Coronary artery (tissue), 2 donors: ENCODE measurements around the gene GAB3.
"Not testable (repeated sequence)": the region's sequence is repeated elsewhere in the genome, so short reads cannot be mapped to it uniquely, and the experiment has no call there.

ENCODE experiments used
- DNase-seq: peaks from one replicate; pipeline ENCODE4 v3.0.0-alpha.2; 2017; ENCODE audit warnings: low spot score
- H3K27ac ChIP-seq, 2 donors: fragments of 200-600 bp; sonication (generic); one replicate each; pipeline ENCODE4 v1.5.1; 2016 to 2019
- H3K4me3 ChIP-seq: fragments of 200-600 bp; sonication (generic); 2 replicates; pipeline ENCODE4 v1.5.1; 2016; ENCODE audit warnings: mild to moderate bottlenecking, moderate library complexity
- TF ChIP-seq, protein P1 (sequence below): fragments of 200-600 bp; sonication (generic); IDR thresholded peaks from one replicate; pipeline ENCODE4 v1.5.1; 2019; ENCODE audit warnings: antibody characterized with exemption

Gene GAB3

DNA sequence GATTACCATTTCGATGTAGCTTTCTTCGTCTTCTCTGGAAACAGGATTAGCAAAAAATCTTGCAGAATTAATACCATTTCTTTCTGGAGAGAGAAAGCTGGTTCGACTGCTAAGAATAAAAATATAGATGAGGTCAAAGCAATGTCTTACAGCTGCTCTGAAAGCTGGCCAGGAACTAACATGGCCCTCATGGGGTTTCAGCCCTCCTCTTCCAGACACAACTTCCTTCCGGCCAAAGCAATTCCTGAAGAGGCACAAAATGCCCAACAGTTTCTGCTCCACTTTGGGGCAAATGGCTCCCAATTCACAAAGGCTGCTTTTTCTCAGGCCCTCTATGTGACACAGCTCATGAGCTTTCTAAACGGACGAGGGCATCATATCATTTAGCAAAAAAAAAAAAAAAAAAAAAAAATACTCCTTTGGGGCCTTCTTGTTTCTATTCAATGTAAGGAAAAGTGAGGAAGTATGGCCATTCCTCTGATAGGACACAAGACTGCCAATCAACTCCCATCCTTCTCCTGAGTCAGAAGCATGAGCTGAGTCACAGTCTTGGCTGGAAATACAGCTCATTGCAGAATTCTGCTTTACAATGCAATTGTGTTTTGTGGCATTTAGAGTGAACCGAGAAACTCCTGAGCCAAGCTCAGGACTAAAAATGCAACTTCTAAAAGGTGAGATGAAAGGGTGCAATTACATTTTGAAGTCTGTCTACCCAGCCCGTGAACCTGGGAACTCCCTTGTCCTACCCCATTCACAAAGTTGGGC is 54.8 kb downstream of the GAB3 start:
- Histone ChIP-seq H3K27ac (no peak overlapping the region), H3K4me3 (no peak overlapping the region)
- DNase-seq = no peak
- TF ChIP-seq, protein P1, sequence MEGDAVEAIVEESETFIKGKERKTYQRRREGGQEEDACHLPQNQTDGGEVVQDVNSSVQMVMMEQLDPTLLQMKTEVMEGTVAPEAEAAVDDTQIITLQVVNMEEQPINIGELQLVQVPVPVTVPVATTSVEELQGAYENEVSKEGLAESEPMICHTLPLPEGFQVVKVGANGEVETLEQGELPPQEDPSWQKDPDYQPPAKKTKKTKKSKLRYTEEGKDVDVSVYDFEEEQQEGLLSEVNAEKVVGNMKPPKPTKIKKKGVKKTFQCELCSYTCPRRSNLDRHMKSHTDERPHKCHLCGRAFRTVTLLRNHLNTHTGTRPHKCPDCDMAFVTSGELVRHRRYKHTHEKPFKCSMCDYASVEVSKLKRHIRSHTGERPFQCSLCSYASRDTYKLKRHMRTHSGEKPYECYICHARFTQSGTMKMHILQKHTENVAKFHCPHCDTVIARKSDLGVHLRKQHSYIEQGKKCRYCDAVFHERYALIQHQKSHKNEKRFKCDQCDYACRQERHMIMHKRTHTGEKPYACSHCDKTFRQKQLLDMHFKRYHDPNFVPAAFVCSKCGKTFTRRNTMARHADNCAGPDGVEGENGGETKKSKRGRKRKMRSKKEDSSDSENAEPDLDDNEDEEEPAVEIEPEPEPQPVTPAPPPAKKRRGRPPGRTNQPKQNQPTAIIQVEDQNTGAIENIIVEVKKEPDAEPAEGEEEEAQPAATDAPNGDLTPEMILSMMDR = no peak

DNA sequence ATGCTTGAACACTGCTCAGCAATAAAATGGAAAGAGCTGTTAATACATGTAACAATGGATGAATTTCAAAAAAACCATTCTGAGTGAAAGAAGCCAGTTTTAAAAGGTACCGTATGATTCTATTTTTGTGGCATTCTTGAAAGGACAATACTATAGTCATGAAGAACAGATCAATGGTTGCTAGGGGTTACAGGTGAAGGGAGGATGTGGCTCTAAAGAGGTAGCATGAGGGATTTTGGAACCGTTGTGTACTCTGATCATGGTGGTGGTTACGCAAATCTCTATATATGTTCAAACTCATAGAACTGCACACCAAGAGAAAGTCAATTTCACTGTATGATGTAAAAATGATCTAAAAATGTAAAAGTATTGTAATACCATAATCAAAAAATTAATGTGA is 57.5 kb downstream of the GAB3 start:
- DNase-seq = no peak
- TF ChIP-seq, protein P1 = no peak
- Histone ChIP-seq H3K27ac (no peak overlapping the region), H3K4me3 (no peak overlapping the region)

DNA sequence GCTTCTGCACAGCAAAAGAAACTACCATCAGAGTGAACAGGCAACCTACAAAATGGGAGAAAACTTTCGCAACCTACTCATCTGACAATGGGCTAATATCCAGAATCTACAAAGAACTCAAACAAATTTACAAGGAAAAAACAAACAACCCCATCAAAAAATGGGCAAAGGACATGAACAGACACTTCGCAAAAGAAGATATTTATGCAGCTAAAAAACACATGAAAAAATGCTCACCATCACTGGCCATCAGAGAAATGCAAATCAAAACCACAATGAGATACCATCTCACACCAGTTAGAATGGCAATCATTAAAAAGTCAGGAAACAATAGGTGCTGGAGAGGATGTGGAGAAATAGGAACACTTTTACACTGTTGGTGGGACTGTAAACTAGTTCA is 60.4 kb downstream of the GAB3 start:
- not testable (repeated sequence) for H3K27ac ChIP-seq, H3K4me3 ChIP-seq, DNase-seq

DNA sequence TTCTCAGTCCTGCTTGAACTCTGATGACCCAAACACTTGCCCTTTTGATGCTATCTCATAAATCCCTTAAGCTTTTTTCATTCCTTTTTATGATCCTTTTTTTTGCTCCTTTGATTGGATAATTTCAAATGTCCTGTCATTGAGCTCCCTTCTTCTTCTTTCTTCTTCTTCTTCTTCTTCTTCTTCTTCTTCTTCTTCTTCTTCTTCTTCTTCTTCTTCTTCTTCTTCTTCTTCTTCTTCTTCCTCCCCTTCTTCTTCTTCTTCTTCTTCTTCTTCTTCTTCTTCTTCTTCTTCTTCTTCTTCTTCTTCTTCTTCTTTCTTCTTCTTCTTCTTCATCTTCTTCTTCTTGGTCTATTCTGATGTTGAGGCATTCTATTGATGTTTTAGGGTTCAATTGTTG is 78.8 kb downstream of the GAB3 start:
- H3K4me3 ChIP-seq, H3K27ac ChIP-seq, DNase-seq: not testable (repeated sequence)

DNA sequence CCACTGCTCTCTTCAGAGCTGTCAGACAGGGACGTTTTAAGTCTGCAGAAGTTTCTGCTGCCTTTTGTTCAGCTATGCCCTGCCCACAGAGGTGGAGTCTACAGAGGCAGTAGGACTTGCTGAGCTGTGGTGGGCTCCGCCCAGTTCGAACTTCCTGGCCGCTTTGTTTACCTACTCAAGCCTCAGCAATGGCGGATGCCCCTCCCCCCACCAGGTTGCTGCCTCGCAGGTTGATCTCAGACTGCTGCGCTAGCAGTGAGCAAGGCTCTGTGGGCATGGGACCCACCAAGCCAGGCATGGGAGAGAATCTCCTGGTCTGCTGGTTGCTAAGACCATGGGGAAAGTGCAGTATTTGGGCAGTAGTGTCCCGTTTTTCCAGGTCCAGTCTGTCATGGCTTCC is 80.0 kb downstream of the GAB3 start:
- DNase-seq, H3K27ac ChIP-seq, H3K4me3 ChIP-seq: not testable (repeated sequence)

DNA sequence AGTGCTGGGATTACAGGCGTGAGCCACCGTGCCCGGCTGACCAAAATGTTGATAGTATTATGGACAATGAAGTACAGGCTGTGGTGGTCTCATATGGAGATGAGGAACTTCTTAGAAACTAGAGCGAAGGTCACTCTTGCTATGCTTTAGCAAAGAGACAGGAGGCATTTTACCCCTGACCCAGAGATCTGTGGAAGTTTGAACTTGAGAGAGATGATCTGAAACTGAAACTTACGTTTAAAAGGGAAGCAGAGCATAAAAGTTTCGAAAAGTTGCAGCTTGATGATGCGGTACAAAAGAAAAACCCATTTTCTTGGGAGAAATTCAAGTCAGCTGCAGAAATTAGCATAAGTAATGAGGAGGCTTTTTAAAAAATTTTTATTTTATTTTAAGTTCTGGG is 89.0 kb downstream of the GAB3 start:
- Histone ChIP-seq H3K4me3 (no peak overlapping the region), H3K27ac (no peak overlapping the region)
- TF ChIP-seq, protein P1 = no peak
- DNase-seq = no peak

DNA sequence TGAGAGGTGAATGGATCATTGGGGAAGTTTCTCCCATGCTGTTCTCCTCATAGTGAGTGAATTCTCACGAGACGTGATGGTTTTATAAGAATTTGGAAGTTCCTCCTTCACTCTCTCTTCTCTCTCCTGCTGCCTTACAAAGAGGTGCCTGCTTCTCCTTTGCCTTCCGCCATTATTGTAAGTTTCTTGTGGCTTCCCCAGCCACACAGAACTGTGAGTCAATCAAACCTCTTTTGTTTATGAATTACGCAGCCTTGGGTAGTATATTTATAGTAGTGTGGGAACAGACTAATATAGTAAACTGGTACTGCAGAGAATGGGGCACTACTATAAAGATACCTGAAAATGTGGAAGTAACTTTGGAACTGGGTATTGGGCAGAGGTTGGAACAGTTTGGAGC is 89.7 kb downstream of the GAB3 start:
- TF ChIP-seq, protein P1 = no peak
- H3K27ac ChIP-seq = no peak overlapping the region
- H3K4me3 ChIP-seq = no peak overlapping the region
- no peak for DNase-seq

DNA sequence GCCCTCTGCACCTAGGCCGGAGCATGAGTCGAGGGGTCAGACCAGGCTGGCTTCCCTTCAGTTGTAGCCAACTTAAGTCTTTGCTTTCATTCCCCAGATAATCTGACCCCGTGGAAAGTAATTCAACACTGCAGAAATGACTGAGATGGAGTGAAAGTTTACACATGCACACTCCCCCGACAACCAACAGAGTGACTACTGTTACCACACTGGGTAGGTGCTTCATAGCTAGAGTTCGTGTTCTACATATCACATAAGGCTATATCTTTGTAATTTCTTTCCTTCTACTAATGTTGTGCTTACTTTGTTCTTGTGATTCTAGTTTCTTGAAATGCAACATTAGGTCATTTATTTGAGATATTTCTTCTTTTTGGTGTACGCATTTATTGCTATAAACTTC is 90.3 kb downstream of the GAB3 start:
- no peak overlapping the region for H3K4me3 ChIP-seq
- no peak overlapping the region for H3K27ac ChIP-seq
- DNase-seq = no peak
- TF ChIP-seq, protein P1 = no peak

DNA sequence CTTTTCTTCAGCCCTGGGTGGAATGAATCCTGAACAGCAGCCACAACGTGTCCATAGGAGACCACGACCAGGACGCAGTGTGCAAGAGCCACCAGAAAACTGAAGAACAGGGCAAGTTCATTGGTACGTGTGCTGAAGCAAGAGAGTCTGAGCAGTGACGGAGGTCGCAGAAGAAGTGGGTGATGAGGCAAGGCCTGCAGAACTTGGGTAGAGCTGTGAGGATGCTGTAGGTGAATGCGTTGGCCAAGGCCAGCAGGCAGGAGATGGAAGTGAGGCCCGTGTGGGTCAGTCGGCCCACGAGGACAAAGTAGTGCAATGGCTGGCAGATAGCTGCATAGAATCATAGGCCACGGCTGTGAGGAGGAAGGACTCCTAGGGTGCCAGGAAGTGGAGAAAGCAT is 91.9 kb downstream of the GAB3 start:
- H3K27ac ChIP-seq = no peak overlapping the region
- TF ChIP-seq, protein P1 = no peak
- no peak for DNase-seq
- H3K4me3 ChIP-seq = no peak overlapping the region
